Stomach (tissue), 4 donors: ENCODE data around the gene FOXP3.

ENCODE experiments used
- CTCF ChIP-seq, 7 experiments: fragments of 450-650 bp in 4 of 7; fragments of 200-600 bp in 3 of 7; sonication (generic) in 3 of 7; IDR thresholded peaks; one replicate each; pipeline ENCODE4 v1.5.1; 2016 to 2019; ENCODE audit warnings: antibody characterized with exemption in 7 of 7, control low read depth in 2 of 7, mild to moderate bottlenecking in 1 of 7
- EP300 ChIP-seq: sonication (generic); formaldehyde crosslinking; IDR thresholded peaks from one replicate; pipeline ENCODE4 v1.6.1; 2017; ENCODE audit warnings: antibody characterized with exemption
- POLR2A ChIP-seq, 4 donors: fragments of 450-650 bp; IDR thresholded peaks; one replicate each; pipeline ENCODE4 v1.6.1; 2016; ENCODE audit warnings: antibody characterized with exemption in 4 of 4, control low read depth in 2 of 4, mild to moderate bottlenecking in 1 of 4, moderate library complexity in 1 of 4
- POLR2AphosphoS5 ChIP-seq, 3 donors: sonication (generic); formaldehyde crosslinking; IDR thresholded peaks; one replicate each; pipeline ENCODE4 v1.6.1; 2016; ENCODE audit warnings: antibody characterized with exemption in 3 of 3

GRCh38 chrX:49263631-49264030 lies 879 bp downstream of the FOXP3 start:
- TF ChIP-seq CTCF (IDR thresholded peaks at IDR 0.05) = no peak
- TF ChIP-seq POLR2A (IDR thresholded peaks at IDR 0.05) = no peak
- TF ChIP-seq EP300 = no peak
- TF ChIP-seq POLR2AphosphoS5 (IDR thresholded peaks at IDR 0.05) = no peak
